ENCODE measurements around the gene POLR2E. TPM values are rescaled to one million over a fixed set of nuclear protein-coding genes. Genes with fewer than 3 reads are reported as not detected.

The POLR2E gene
- total RNA-seq, 1 donor from 2014 or later, result 137 TPM

DNA sequence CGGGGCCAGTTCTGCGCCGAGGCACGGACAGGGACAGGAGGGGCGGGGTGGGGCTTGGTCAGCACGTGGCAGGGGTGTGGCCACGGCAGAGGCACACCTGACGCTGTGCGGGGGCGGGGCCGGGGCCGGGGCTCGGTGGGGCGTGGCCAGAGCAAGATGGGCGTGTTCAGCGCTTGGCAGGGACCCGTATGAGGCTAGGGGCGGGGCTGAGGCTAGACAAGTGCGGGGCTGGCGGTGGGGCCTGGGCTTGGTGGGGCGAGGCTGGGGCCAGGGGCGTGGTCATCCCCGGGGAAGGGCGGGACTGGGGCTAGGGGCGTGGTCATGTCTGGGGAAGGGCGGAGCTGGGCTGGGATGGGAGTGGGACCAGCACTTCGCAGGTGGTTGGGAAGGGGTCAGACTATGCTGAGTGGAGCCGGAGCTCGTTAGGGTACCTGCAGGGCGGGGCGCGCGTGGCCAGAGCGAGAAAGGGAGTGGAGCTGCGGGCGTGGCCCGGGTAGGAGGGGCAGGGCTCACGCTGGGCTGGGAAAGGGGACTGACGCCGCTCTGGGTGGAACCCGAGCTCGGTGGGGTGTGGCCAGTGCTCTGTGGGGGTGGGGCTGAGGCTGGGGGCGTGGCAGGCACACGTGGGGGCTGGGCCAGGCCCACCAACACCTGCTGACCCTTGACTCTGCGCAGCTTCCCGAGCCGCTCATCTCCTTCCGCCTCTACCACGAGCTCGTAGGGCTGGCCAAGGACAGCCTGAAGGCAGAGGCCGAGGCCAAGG lies 12.8 kb downstream of the POLR2E start:
- Mint-ChIP-seq H3K27ac (peak overlapping the region; percentile 76), H3K4me3 (peak overlapping the region; percentile 78), H3K27me3 (ENCODE audit: low read depth) (no peaks in the 10 kb centered on the region), H3K9me3 (no peaks in the 10 kb centered on the region), H3K4me1 (no peaks in the 10 kb centered on the region), H3K36me3 (no peaks in the 10 kb centered on the region)
- TF ChIP-seq, protein P1, sequence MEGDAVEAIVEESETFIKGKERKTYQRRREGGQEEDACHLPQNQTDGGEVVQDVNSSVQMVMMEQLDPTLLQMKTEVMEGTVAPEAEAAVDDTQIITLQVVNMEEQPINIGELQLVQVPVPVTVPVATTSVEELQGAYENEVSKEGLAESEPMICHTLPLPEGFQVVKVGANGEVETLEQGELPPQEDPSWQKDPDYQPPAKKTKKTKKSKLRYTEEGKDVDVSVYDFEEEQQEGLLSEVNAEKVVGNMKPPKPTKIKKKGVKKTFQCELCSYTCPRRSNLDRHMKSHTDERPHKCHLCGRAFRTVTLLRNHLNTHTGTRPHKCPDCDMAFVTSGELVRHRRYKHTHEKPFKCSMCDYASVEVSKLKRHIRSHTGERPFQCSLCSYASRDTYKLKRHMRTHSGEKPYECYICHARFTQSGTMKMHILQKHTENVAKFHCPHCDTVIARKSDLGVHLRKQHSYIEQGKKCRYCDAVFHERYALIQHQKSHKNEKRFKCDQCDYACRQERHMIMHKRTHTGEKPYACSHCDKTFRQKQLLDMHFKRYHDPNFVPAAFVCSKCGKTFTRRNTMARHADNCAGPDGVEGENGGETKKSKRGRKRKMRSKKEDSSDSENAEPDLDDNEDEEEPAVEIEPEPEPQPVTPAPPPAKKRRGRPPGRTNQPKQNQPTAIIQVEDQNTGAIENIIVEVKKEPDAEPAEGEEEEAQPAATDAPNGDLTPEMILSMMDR (IDR thresholded peaks at IDR 0.05; ENCODE audit: unreplicated experiment), result no peak
- peak; percentile 94 to 95 for DNase-seq (ENCODE audit: low spot score in 2 of 2, unreplicated experiment in 2 of 2)

DNA sequence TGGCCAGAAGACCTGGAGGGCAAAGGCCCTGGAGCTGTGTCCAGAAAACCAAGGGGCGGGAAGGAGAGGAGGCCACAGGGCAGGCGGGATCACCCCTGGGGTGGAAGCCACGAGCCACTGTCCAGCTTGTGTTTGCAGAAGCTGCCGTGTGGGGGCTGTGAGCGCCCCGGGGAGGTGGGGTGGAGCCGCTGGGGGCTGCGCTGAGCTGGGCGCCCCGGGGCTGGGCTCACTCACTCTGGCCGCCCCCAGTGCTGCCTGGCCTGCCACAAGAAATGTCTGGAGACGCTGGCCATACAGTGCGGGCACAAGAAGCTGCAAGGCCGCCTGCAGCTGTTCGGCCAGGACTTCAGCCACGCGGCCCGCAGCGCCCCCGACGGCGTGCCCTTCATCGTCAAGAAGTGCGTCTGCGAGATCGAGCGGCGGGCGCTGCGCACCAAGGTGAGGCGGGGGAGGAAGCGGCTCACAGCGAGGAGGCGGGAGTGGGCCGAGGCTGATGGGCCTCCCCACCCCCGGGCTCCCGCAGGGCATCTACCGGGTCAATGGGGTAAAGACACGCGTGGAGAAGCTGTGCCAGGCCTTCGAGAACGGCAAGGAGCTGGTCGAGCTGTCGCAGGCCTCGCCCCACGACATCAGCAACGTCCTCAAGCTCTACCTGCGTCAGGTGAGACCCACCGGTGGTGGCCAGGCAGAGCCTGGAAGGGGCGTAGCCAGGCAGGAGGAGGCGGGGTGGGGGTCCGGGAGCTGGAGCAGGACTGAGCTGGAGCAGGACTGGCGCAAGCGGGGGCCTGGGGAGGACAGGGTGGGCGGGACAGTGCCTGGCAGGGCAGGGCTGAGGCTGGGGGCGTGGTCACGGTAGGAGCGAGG lies 13.6 kb downstream of the POLR2E start:
- Mint-ChIP-seq H3K4me3 (peak overlapping the region; percentile 78), H3K9me3 (no peaks in the 10 kb centered on the region)

DNA sequence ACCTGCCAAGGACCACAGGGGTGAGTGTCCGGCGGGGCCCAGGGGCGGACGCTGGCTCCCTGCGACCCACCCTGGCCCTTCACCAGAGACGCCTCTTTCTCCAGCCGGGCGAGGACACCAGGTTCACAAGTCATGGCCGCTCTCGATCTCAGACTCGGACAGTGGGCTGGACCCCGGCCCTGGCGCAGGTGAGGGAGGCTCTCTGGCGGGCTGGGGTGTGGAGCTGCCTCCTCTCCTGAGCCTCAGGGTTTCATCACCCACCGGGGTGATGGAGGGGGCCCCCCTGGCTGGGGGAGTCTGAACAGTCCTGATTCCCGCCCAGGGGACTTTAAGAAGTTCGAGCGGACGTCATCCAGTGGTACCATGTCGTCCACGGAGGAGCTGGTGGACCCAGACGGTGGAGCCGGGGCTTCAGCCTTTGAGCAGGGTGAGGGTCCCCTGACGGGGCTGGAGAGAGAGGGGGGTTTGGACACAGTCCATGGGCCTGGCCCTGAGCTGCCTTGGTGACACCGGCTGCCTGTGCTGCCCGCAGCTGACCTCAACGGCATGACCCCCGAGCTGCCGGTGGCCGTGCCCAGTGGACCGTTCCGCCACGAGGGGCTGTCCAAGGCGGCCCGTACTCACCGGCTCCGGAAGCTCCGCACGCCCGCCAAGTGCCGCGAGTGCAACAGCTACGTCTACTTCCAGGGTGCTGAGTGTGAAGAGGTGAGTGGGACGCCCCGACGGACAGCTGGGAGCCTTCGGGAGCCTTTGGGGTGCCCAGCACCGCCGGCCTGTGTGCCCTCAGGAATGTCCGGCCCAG lies 14.6 kb downstream of the POLR2E start:
- no peaks in the 10 kb centered on the region for H3K27me3 Mint-ChIP-seq (ENCODE audit: low read depth)
- no peak overlapping the region for H3K27ac Mint-ChIP-seq
- H3K4me3 Mint-ChIP-seq, result peak overlapping the region; percentile 24
- H3K9me3 Mint-ChIP-seq, result no peaks in the 10 kb centered on the region
- TF ChIP-seq, protein P1 (IDR thresholded peaks at IDR 0.05; ENCODE audit: unreplicated experiment), result no peak
- DNase-seq (ENCODE audit: low spot score in 2 of 2, unreplicated experiment in 2 of 2), result no peak
- H3K4me1 Mint-ChIP-seq, result no peaks in the 10 kb centered on the region
- no peaks in the 10 kb centered on the region for H3K36me3 Mint-ChIP-seq

More for the DNA sequence above, 13.6 kb downstream of the POLR2E start:
- no peaks in the 10 kb centered on the region for H3K4me1 Mint-ChIP-seq
- no peak for DNase-seq (ENCODE audit: low spot score in 2 of 2, unreplicated experiment in 2 of 2)
- H3K27ac Mint-ChIP-seq, result peak overlapping the region; percentile 59
- TF ChIP-seq, protein P1 (IDR thresholded peaks at IDR 0.05; ENCODE audit: unreplicated experiment), result no peak
- H3K27me3 Mint-ChIP-seq (ENCODE audit: low read depth), result no peaks in the 10 kb centered on the region
- no peaks in the 10 kb centered on the region for H3K36me3 Mint-ChIP-seq

DNA sequence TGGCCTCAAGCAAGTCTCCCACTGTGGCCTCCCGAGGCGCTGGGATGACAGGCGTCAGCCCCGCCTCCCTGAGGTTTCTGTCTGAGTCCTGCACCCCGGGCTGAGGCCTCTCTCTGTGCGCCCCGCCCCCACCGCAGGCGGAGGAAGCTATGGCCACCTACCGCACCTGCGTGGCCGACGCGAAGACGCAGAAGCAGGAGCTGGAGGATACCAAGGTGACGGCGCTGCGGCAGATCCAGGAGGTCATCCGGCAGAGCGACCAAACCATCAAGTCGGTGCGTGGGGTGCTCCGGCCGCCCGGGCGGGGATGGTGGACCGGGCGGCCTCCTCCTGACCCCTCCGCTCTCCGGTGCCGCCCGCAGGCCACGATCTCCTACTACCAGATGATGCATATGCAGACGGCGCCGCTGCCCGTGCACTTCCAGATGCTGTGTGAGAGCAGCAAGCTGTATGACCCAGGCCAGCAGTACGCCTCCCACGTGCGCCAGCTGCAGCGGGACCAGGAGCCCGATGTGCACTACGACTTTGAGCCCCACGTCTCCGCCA lies 15.5 kb downstream of the POLR2E start:
- no peak for DNase-seq (ENCODE audit: low spot score in 2 of 2, unreplicated experiment in 2 of 2)
- Mint-ChIP-seq H3K4me3 (no peak overlapping the region), H3K9me3 (no peaks in the 10 kb centered on the region), H3K27ac (no peak overlapping the region), H3K4me1 (no peaks in the 10 kb centered on the region), H3K36me3 (no peaks in the 10 kb centered on the region), H3K27me3 (ENCODE audit: low read depth) (no peaks in the 10 kb centered on the region)
- TF ChIP-seq, protein P1 (IDR thresholded peaks at IDR 0.05; ENCODE audit: unreplicated experiment), result no peak

DNA sequence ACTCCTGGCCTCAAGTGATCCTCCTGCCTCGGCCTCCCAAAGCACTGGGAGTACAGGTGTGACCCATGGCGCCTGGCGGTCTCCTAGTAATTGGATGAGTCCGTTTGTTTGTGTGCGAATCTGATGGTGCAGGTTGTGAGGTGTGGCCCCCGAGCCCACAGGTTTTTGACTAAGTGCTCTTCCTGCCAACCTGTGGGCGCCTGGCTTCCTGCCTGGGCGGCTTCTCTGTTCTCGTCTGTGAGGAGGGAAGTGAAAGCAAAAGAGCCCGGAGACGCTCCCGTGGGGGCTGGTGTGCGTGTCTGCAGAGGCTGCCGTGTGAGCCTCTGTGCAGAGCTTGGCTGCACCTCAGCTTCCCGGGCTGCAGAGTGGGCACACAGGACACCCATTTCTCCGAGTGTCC lies 18.2 kb downstream of the POLR2E start:
- TF ChIP-seq, protein P1 (IDR thresholded peaks at IDR 0.05; ENCODE audit: unreplicated experiment), result no peak
- no peaks in the 10 kb centered on the region for H3K36me3 Mint-ChIP-seq

More for the DNA sequence above, 18.2 kb downstream of the POLR2E start:
- H3K4me1 Mint-ChIP-seq, result peaks cover under 1% of the 10 kb centered on the region
- no peak overlapping the region for H3K27ac Mint-ChIP-seq
- H3K9me3 Mint-ChIP-seq, result no peaks in the 10 kb centered on the region
- peaks cover 9% of the 10 kb centered on the region for H3K27me3 Mint-ChIP-seq (ENCODE audit: low read depth)
- no peak overlapping the region for H3K4me3 Mint-ChIP-seq
- no peak for DNase-seq (ENCODE audit: low spot score in 2 of 2, unreplicated experiment in 2 of 2)

Data from mesothelial cell of epicardium (in vitro differentiated cells).